D721Med (cell line): ENCODE measurements around the gene FLT1.
A peak's percentile ranks its signal among the peaks of the same experiment; 100 is the strongest.

Experiments
- DNase-seq: peaks from one replicate; pipeline ENCODE4 v3.0.0; 2011; ENCODE audit warnings: low spot score; ENCODE audit not compliant: insufficient read length
- FAIRE-seq: peaks from 2 replicates; lab custom pipeline; 2011; peaks lifted over from hg19 to GRCh38; lab: Jason Lieb, UNC
- TF ChIP-seq, protein P1 (sequence below): IDR thresholded peaks from 2 replicates; pipeline ENCODE4 v1.5.1; 2012; ENCODE audit warnings: mild to moderate bottlenecking, control low read depth; ENCODE audit not compliant: insufficient read depth; ENCODE audit errors: missing control alignments

Gene FLT1

GRCh38 chr13:28380319-28380718, 114.6 kb downstream of the FLT1 start:
- FAIRE-seq (no peak), DNase-seq (no peak)
- TF ChIP-seq, protein P1, sequence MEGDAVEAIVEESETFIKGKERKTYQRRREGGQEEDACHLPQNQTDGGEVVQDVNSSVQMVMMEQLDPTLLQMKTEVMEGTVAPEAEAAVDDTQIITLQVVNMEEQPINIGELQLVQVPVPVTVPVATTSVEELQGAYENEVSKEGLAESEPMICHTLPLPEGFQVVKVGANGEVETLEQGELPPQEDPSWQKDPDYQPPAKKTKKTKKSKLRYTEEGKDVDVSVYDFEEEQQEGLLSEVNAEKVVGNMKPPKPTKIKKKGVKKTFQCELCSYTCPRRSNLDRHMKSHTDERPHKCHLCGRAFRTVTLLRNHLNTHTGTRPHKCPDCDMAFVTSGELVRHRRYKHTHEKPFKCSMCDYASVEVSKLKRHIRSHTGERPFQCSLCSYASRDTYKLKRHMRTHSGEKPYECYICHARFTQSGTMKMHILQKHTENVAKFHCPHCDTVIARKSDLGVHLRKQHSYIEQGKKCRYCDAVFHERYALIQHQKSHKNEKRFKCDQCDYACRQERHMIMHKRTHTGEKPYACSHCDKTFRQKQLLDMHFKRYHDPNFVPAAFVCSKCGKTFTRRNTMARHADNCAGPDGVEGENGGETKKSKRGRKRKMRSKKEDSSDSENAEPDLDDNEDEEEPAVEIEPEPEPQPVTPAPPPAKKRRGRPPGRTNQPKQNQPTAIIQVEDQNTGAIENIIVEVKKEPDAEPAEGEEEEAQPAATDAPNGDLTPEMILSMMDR: no peak

DNA sequence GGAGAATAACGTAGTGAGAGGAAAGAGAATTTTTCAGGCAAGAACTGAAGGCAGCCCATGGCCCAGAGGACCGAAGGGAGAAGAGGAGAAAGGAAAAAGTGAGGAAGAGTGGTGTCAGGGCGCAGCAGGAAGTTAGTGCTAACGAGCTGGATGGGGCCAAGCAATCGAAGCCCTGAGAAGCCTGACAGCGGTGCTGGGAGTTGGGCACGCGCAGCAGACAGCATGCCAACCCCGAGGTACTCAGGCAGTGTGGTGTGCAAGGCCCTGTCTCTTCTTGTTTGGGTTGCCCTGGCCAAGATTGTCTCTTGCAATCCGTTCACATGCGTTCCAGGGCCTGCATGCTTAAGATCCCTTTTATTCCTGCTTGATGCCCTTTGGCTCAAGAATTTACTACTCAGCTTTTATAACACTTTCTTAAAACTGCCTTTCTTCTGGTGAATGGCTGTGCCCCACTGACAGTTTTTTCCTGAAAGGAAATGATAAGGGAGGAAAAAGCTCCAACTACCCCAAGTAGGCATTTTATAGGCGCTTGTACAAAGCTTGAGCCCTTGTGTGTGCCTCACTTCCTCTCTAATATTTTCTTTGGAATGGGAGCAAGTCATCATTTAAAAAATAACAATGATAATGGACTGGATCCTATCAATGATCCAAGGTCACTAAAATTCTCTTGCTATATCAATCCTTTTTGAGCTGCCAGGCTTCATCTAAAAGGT, 115.4 kb downstream of the FLT1 start:
- no peak for FAIRE-seq
- TF ChIP-seq, protein P1: no peak
- DNase-seq: no peak

DNA sequence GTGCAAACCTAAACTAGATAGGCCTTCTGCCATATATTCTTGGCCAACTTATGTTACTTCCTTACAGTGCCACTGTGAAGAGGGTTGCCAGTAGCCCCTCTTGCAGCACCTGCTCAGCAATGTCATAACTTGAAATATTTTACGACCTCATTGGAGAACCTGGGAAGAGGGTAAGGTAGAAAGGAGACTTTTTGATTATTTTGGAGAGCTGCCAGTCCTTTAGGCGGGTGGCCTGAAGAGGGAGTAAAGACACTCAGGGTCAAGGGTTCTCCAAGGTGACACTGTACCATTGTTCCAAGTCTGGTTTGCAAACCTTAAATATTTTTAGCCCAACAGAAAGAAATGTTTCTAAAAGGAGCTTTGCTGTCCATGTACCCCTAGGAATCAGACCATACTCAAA, 118.3 kb downstream of the FLT1 start:
- DNase-seq: no peak
- TF ChIP-seq, protein P1: no peak
- no peak for FAIRE-seq

GRCh38 chr13:28375250-28375930, 119.5 kb downstream of the FLT1 start:
- DNase-seq (peak; percentile 39), FAIRE-seq (peak; percentile 99)

GRCh38 chr13:28373810-28374209, 121.1 kb downstream of the FLT1 start:
- FAIRE-seq (no peak), DNase-seq (no peak)
- TF ChIP-seq, protein P1: no peak

More at GRCh38 chr13:28375250-28375930, 119.5 kb downstream of the FLT1 start:
- TF ChIP-seq, protein P1: no peak

DNA sequence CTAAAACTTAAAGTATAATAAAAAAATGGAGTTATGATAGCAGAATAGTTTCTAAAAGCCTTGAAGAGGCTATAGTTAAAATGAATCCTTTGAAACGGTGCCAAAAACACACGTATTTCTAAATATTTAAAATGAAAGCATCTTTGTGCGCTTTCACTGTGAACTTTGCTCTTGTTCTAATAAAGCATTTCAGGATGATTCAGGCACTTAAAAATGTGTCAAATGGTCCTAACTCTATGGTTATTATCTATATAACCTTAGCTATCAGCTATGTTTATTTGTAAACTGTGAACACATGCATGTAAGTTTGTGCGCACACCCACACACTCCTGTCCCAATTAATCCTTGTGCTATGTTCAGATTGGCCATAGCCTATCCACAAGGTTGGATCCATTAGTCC, 124.5 kb downstream of the FLT1 start:
- TF ChIP-seq, protein P1: no peak
- FAIRE-seq: no peak
- DNase-seq: no peak

GRCh38 chr13:28358708-28359107, 136.2 kb downstream of the FLT1 start:
- TF ChIP-seq, protein P1: no peak
- DNase-seq (no peak), FAIRE-seq (no peak)
